CD4-positive, alpha-beta T cell treated with Interleukin-17A for 4 hours (primary cell): ENCODE measurements around the gene PARP8.
A peak's percentile ranks its signal among the peaks of the same experiment; 100 is the strongest.
"Not testable (repeated sequence)": the region's sequence is repeated elsewhere in the genome, so short reads cannot be mapped to it uniquely, and the experiment has no call there.

ENCODE experiments used
- DNase-seq: peaks from one replicate; pipeline ENCODE4 v3.0.0-alpha.2; 2020; ENCODE audit warnings: mixed read lengths

Gene PARP8

GRCh38 chr5:50727149-50727496 lies 60.7 kb downstream of the PARP8 start:
- peak; percentile 56 for DNase-seq

DNA sequence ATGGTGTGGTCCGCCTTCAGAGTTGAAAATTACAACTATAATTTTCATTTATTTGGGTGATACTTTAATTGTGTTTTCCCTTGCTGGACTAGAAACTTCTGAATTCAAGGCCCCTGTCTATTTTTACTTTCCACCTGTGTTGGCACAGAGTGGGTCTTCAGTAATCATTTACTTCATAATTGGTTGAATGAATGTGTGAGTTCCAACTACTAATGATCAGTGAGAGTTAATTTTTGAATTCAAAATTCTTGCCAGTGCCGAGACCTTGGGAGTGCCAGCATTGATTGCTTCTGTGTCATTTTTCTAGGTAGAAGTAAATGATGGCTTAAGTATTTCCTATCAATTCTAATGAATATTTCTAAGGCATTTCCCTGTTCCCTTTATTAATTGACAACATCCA lies 61.4 kb downstream of the PARP8 start:
- DNase-seq: no peak

- DNase-seq: no peak
These were observed 63.9 kb downstream of the PARP8 start for GRCh38 chr5:50730336-50730735.

GRCh38 chr5:50730841-50731240 lies 64.4 kb downstream of the PARP8 start:
- DNase-seq: no peak

- no peak for DNase-seq
These were observed 67.3 kb downstream of the PARP8 start for GRCh38 chr5:50733741-50734140.

GRCh38 chr5:50738864-50739263 lies 72.4 kb downstream of the PARP8 start:
- no peak for DNase-seq

DNA sequence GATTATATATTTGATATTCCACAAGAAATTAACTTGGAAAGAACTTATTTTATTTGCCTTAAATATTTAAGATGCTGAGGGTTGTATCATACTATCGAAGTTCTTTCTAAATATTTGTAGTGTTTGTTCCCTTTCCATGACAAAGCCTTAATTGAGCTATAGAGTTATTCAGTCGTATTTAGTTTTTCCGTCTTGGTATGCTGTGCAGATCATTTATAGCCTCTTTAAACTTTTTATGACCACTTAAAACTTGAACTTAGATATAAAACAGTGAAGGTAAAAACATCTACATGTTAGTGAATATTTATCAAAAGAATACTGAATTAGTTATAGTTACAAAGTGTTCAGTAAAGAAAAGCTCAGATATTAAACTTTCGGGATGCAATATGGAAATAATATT lies 74.4 kb downstream of the PARP8 start:
- no peak for DNase-seq

- no peak for DNase-seq
These were observed 78.3 kb downstream of the PARP8 start for GRCh38 chr5:50744776-50745175.

DNA sequence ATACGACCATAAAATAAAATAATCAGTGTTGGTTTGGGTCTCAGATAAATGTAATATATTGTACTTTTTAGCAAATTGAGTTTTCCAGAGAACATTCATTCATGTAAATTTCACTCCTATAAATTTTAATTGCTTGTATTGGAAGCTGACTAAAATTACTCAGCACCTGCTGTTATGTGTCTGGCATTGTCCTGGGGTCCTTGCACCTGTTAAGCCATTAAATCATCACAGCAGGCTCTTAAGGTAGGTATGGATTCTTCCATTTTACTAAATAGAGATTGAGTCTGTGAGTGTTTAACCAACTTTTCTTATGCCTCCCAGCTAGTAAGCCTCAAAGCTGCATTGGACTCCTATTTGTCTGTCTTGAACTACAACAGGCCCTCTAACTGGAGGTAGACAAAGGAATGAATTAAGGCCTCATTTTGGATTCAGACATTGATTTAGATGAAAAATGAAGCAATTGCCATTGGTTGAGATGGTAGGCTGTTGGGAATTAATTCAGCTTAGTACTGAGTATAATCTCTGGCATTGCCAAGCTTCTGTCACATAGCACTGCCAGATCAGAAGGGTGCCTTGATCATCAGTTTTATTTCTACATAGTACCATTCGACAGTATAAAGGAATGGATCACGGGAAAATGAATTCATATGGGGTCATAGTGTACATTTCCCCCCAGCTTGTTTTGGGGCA lies 78.9 kb downstream of the PARP8 start:
- no peak for DNase-seq

DNA sequence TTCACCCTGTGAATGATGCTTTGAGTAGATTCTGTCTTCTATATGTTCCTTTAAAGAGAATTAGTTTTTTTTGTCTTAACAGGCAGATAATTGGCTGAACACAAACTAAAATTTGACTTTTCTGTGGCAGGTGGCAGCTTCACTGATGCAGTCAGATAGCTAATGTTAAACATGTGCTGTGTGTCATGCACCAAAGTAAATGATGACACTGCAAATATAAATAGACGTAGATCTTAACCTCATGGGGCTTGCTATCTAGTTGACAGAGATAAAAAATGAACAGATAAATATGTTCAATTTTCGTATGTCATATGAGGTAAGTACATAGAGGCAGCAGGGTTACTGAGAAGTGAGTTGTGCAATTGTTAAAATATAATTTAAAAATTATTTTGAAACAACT lies 82.7 kb downstream of the PARP8 start:
- no peak for DNase-seq

GRCh38 chr5:50749873-50750272 lies 83.4 kb downstream of the PARP8 start:
- no peak for DNase-seq

DNA sequence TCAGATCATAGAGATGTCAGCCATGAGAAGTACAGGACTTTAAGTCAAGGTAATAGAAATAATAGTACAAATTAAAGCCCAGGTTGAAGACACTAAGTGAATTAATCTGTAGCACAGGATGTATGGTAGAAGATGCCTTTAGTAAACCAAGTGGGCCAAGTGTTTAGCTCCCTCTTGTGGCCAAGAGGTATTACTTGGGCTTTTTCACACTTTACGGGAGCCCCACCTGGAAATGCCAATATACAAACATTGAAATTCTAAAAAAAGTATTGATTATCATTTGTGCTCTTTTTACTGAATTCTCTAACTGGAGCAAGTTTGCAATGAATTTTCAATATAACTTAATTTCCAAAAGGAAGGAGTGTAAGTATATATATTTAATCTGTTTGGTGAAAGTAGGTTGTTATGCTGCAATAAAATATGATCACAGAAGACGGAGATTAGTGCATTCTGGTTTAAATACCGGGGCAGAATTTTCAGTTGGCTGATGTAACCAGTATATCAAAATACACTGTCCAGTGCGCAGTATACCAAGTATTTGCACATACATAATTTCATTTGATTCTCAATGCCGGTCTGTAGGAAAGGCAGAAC lies 84.7 kb downstream of the PARP8 start:
- DNase-seq: peak; percentile 54

DNA sequence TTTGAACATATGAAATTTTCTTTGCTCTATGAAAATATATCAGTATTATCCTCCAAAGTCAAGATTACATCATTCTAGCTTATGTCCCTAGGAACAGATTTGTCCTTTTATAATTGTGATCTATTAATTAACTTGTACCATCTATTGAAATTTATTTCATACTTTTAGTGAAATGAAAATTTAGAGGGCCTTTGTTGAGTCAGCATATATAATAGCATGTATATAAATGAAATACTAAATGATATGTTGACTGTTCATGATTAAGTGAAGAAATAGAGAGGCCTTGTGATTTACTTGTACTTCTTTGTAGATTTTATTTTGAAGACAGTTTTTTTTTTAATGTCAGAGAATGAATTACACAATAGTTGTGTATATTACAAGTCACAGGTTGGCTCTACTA lies 86.4 kb downstream of the PARP8 start:
- DNase-seq: no peak

GRCh38 chr5:50759526-50760270 lies 93.3 kb downstream of the PARP8 start:
- no peak for DNase-seq

DNA sequence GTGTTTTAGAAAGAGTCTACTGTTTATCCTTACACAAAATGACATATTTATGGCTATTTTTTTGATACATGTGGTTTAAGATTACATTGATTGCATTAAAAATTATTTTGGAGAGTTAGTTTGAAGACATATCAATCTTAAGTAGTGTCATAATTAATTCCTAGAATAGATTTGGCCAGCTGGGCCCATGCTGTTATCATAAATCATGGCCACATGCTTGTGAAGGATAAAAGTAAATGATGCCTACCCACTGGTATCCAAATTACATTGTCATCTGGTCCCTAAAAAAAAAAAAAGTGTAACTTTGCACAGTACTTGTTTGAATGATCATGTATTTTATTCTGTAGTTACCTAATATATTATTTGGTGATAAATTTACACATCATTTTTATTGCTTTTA lies 96.9 kb downstream of the PARP8 start:
- DNase-seq: no peak

GRCh38 chr5:50763846-50764245 lies 97.4 kb downstream of the PARP8 start:
- DNase-seq: no peak

DNA sequence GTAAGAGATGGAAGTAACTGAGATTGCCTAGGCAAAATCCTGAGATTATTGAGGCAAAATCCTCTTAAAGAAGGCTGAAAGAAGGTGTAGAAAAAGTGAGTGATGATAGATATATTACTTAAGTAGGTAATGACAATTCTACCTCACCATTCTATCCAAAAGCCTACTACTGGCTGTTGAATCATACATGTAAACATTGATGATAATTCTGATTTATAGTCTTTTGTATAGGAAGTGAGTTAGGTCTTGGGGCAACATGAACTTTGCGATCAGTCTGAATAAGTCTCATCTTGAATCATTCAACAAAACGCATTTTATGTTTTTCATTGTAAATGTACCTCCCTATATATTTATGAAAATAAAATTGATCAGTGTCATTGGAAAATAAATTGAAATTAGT lies 99.6 kb downstream of the PARP8 start:
- DNase-seq: no peak

GRCh38 chr5:50766462-50766861 lies 100.0 kb downstream of the PARP8 start:
- DNase-seq: no peak

GRCh38 chr5:50766967-50767366 lies 100.5 kb downstream of the PARP8 start:
- no peak for DNase-seq

- no peak for DNase-seq
These were observed 101.2 kb downstream of the PARP8 start for GRCh38 chr5:50767588-50767987.

DNA sequence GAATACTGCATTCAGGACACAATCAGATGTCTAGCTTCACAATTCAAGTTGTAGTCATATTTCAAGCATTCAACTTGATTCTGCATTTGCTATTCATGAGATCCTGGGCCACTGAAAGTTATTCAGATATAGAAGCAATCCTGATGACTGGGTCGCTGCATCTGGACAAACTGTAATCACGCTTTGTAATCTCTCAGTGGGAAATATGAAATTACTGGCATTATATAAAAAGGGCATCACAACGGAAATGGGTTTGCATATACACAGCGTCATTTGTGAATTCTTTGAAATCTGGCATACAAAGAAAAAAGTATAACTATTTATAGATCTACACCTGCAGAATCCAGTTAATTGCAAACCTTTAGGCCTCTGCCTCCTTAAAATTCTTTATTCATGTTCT lies 102.2 kb downstream of the PARP8 start:
- DNase-seq: no peak

GRCh38 chr5:50770441-50770840 lies 104.0 kb downstream of the PARP8 start:
- DNase-seq: no peak

DNA sequence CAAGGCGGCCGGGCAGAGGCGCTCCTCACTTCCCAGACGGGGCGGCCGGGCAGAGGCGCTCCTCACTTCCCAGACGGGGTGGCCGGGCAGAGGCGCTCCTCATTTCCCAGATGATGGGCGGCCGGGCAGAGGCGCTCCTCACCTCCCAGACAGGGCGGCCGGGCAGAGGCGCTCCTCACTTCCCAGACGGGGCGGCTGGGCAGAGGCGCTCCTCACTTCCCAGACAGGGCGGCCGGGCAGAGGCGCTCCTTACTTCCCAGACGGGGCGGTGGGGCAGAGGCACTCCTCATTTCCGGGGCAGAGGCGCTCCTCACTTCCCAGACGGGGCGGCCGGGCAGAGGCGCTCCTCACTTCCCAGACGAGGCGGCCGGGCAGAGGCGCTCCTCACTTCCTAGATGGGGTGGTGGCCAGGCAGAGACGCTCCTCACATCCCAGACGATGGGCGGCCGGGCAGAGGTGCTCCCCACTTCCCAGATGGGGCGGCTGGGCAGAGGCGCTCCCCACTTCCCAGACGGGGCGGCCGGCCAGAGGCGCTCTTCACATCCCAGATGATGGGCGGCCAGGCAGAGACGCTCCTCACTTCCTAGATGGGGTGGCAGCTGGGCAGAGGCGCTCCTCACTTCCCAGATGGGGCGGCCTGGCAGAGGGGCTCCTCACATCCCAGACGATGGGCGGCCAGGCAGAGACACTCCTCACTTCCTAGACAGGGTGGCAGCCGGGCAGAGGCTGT lies 108.2 kb downstream of the PARP8 start:
- not testable (repeated sequence) for DNase-seq

DNA sequence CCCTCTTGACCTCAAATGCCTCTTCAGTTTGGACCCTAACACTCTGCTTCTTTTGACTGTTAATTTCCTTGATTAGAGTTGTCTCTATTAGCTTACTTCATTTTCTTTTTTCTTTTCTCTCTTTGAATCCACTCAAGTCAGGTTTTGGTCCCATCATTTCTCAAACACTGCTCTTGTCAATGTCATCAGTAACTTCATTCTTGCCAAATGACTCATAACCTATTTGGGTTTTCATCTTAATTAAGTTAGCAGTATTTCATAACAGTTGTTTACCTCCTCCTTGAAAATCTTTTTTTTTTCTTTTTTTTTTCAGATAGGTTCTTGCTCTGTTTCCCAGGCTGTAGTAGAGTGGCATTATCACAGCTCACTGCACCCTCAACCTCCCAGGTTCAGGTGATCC lies 119.6 kb downstream of the PARP8 start:
- no peak for DNase-seq
